ENCODE data around the gene KLF5. TPM values are rescaled to one million over a fixed set of nuclear protein-coding genes. Genes with fewer than 3 reads are reported as not detected.
A peak's percentile ranks its signal among the peaks of the same experiment; 100 is the strongest.

Gene KLF5
- total RNA-seq, 1 donor from 2014 or later: 0.84 TPM

DNA sequence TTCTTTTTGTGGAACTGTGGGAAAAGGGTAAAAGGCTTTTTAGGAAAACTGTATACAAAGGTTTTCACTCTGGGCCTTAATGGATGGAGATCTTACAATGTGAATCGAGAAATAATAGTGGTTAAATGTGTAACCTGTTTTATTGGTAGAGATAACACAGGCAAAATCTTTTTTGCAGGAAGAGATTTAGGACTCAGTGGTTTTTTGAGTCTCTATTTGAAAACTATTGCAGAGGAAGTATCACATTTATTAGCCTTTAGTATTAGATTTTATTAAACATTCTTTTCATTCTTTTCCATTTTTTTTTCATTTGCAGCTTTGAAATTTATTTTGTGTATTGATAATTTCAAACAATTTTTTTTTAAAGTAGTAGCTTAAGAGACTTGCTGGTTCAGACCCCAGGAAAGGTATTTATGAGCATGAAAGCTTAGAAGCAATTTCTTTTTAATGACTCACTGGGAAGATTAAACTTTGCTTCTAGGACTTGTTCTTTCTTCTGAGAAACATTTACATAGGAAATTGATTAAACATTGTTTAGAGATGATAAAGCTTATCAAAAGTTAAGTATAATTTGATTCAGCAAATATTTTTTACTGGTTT is 10.5 kb downstream of the KLF5 start:
- Mint-ChIP-seq H3K4me3 (no peak overlapping the region), H3K9me3 (no peaks in the 10 kb centered on the region), H3K27ac (no peak overlapping the region), H3K36me3 (no peaks in the 10 kb centered on the region), H3K27me3 (ENCODE audit: insufficient read depth, low read depth) (no peaks in the 10 kb centered on the region), H3K4me1 (peaks cover 26% of the 10 kb centered on the region)
- no peaks in the 10 kb centered on the region for H3K27me3 ChIP-seq
- no peaks in the 10 kb centered on the region for H3K9me3 ChIP-seq (ENCODE audit: low read depth)
- DNase-seq (ENCODE audit: low spot score): no peak
- H3K27ac ChIP-seq: no peak overlapping the region
- H2AFZ ChIP-seq (replicated peaks): no peak overlapping the region
- H3K4me1 ChIP-seq: no peaks in the 10 kb centered on the region
- TF ChIP-seq EZH2phosphoT487 (IDR thresholded peaks at IDR 0.05) (no peak), EZH2 (IDR thresholded peaks at IDR 0.05) (no peak)
- TF ChIP-seq, protein P1, sequence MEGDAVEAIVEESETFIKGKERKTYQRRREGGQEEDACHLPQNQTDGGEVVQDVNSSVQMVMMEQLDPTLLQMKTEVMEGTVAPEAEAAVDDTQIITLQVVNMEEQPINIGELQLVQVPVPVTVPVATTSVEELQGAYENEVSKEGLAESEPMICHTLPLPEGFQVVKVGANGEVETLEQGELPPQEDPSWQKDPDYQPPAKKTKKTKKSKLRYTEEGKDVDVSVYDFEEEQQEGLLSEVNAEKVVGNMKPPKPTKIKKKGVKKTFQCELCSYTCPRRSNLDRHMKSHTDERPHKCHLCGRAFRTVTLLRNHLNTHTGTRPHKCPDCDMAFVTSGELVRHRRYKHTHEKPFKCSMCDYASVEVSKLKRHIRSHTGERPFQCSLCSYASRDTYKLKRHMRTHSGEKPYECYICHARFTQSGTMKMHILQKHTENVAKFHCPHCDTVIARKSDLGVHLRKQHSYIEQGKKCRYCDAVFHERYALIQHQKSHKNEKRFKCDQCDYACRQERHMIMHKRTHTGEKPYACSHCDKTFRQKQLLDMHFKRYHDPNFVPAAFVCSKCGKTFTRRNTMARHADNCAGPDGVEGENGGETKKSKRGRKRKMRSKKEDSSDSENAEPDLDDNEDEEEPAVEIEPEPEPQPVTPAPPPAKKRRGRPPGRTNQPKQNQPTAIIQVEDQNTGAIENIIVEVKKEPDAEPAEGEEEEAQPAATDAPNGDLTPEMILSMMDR (IDR thresholded peaks at IDR 0.05): no peak
- no peaks in the 10 kb centered on the region for H4K20me1 ChIP-seq (ENCODE audit: low read depth)
- H3K4me3 ChIP-seq: no peak overlapping the region
- H3K9ac ChIP-seq: no peak overlapping the region
- no peaks in the 10 kb centered on the region for H3K79me2 ChIP-seq (ENCODE audit: low read depth)
- H3K36me3 ChIP-seq: no peaks in the 10 kb centered on the region
- H3F3A ChIP-seq (ENCODE audit: low read depth): no peaks in the 10 kb centered on the region
- H3K4me2 ChIP-seq: no peak overlapping the region

DNA sequence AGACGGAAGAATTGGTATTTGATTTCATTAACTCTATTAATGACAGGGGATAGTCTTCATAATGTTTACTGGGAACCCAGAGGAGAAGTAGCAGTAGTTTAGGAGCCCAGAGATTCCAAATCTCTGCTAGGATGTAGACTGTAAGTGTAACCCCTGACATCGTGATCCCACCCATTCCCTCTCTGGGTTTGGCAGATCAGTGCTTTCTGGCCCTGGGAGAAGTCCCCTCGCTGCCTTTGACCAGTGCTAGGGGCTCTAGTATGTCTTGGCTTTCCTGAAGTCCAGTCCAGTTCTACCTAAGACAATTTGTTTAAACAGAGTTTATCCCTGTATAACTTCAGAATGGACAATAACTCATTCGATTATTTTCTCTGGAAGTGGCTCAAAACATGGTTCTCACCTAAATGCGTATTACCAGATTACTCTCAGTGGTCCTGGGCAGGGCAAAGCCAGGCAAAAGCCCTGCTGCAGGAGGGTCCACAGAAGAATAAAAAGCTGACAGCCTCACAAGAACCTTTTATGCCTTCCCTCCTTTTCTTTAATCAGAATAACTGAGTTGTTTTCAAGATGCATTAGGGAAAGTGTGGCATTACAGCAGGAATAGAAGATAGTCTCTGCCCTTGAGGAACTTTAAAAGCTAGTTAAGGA is 11.8 kb downstream of the KLF5 start:
- Mint-ChIP-seq H3K27ac (peak overlapping the region; percentile 39), H3K9me3 (peaks cover 2% of the 10 kb centered on the region)

DNA sequence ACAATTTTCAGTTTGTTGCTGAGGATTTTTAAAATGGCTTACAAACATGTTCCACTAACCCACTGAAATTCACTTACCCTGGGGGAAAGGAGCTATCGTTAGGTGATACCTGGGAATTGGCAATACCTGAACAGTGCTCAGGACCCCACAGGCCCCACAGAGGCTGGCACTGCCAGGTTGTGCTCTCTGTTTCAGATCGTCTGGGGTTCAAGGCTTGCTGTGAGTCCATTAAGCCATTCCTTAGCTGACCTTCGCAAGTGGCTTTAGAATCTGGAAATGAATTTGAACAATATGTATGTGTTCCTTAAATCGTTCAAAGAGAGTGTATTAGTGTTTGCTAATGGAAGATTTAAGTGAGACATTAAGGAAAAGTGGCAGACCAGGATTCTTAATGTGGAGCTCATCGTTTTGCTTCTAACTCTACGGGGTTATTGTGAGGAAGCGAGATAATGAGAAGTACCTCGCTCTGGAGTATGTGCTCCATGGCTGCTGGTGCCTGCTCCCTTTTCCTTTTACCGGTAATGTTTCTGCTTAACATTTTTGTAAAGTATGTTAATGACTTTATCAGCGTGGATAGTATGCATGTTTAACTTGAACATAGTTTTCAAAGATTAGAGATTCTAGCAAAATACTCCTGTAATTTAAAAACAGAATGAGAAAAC is 13.6 kb downstream of the KLF5 start:
- peaks cover 19% of the 10 kb centered on the region for H3K4me1 Mint-ChIP-seq
- Histone ChIP-seq H3K27ac (no peak overlapping the region), H3K9ac (no peak overlapping the region), H3K36me3 (no peaks in the 10 kb centered on the region), H3F3A (ENCODE audit: low read depth) (no peaks in the 10 kb centered on the region), H3K27me3 (peaks cover 19% of the 10 kb centered on the region), H3K79me2 (ENCODE audit: low read depth) (no peaks in the 10 kb centered on the region), H3K4me1 (no peaks in the 10 kb centered on the region), H2AFZ (replicated peaks) (no peak overlapping the region), H4K20me1 (ENCODE audit: low read depth) (no peaks in the 10 kb centered on the region), H3K4me2 (no peak overlapping the region), H3K9me3 (ENCODE audit: low read depth) (no peaks in the 10 kb centered on the region), H3K4me3 (no peak overlapping the region)
- no peak overlapping the region for H3K4me3 Mint-ChIP-seq
- DNase-seq (ENCODE audit: low spot score): no peak
- peaks cover 5% of the 10 kb centered on the region for H3K9me3 Mint-ChIP-seq
- TF ChIP-seq, protein P1 (IDR thresholded peaks at IDR 0.05): no peak
- TF ChIP-seq EZH2 (IDR thresholded peaks at IDR 0.05) (no peak), EZH2phosphoT487 (IDR thresholded peaks at IDR 0.05) (no peak)
- H3K36me3 Mint-ChIP-seq: no peaks in the 10 kb centered on the region
- H3K27me3 Mint-ChIP-seq (ENCODE audit: insufficient read depth, low read depth): no peaks in the 10 kb centered on the region
- peak overlapping the region; percentile 69 for H3K27ac Mint-ChIP-seq

More for the DNA sequence above, 11.8 kb downstream of the KLF5 start:
- no peak for TF ChIP-seq EZH2phosphoT487 (IDR thresholded peaks at IDR 0.05)
- no peak for TF ChIP-seq EZH2 (IDR thresholded peaks at IDR 0.05)
- TF ChIP-seq, protein P1 (IDR thresholded peaks at IDR 0.05): no peak
- Histone ChIP-seq H3F3A (ENCODE audit: low read depth) (no peaks in the 10 kb centered on the region), H3K4me2 (no peak overlapping the region), H3K9ac (no peak overlapping the region), H3K4me3 (no peak overlapping the region), H3K9me3 (ENCODE audit: low read depth) (no peaks in the 10 kb centered on the region), H3K27me3 (peaks cover 9% of the 10 kb centered on the region), H2AFZ (replicated peaks) (no peak overlapping the region), H4K20me1 (ENCODE audit: low read depth) (no peaks in the 10 kb centered on the region), H3K36me3 (no peaks in the 10 kb centered on the region), H3K79me2 (ENCODE audit: low read depth) (no peaks in the 10 kb centered on the region), H3K27ac (no peak overlapping the region), H3K4me1 (no peaks in the 10 kb centered on the region)
- no peak for DNase-seq (ENCODE audit: low spot score)
- peaks cover 19% of the 10 kb centered on the region for H3K4me1 Mint-ChIP-seq
- H3K27me3 Mint-ChIP-seq (ENCODE audit: insufficient read depth, low read depth): no peaks in the 10 kb centered on the region
- H3K36me3 Mint-ChIP-seq: no peaks in the 10 kb centered on the region
- no peak overlapping the region for H3K4me3 Mint-ChIP-seq
